ENCODE results near the gene VPS11. TPM values are rescaled to one million over a fixed set of nuclear protein-coding genes. Genes with fewer than 3 reads are reported as not detected.

The VPS11 gene
- total RNA-seq, 4 donors from 2014 or later, result 25.8 to 54.9 (median 37.1) TPM

- Histone ChIP-seq H3K9me3 (no peaks in the 10 kb centered on the region), H3K4me3 (peak overlapping the region; percentile 78 to 99 (median 92)), H3K27me3 (no peaks in the 10 kb centered on the region), H3K36me3 (peaks cover 0 to 36% (median 10%) of the 10 kb centered on the region in 3 donors), H3K4me1 (peaks cover 0 to 47% (median 24%) of the 10 kb centered on the region in 4 donors), H3K27ac (peak overlapping the region in 3 of 4 donors; percentile 89 to 91 (median 90))
- DNase-seq (ENCODE audit: low spot score in 2 of 2), result no peak
- TF ChIP-seq EP300 (IDR thresholded peaks at IDR 0.05) (no peak), POLR2A (IDR thresholded peaks at IDR 0.05) (no peak), CTCF (IDR thresholded peaks at IDR 0.05) (no peak)
- WGBS, 2 donors, result 24 to 26% methylated on average over 5 to 8 of the region's 8 CpGs
Measured at GRCh38 chr11:119108146-119108856, 40.7 kb downstream of the VPS11 start.

- H3K27ac ChIP-seq, result peak overlapping the region in 3 of 4 donors; percentile 42 to 91 (median 89)
- TF ChIP-seq CTCF (IDR thresholded peaks at IDR 0.05) (no peak), EP300 (IDR thresholded peaks at IDR 0.05) (no peak), POLR2A (IDR thresholded peaks at IDR 0.05) (no peak)
- H3K4me3 ChIP-seq, result peak overlapping the region in 2 of 4 donors; percentile 94 to 99
- H3K27me3 ChIP-seq, result no peaks in the 10 kb centered on the region
- DNase-seq (ENCODE audit: low spot score in 2 of 2), result no peak
- no peaks in the 10 kb centered on the region for H3K9me3 ChIP-seq
- H3K36me3 ChIP-seq, result peaks cover 0 to 42% (median 11%) of the 10 kb centered on the region in 3 donors
- H3K4me1 ChIP-seq, result peaks cover 0 to 42% (median 22%) of the 10 kb centered on the region in 4 donors
- WGBS, 2 donors, result 83 to 90% methylated on average over 2 of the region's 2 CpGs
Measured at GRCh38 chr11:119108857-119109221, 41.2 kb downstream of the VPS11 start.

GRCh38 chr11:119109843-119110242, 42.2 kb downstream of the VPS11 start:
- H3K9me3 ChIP-seq, result no peaks in the 10 kb centered on the region
- no peak for DNase-seq (ENCODE audit: low spot score in 2 of 2)
- H3K4me3 ChIP-seq, result no peak overlapping the region
- peaks cover 2 to 51% (median 15%) of the 10 kb centered on the region in 3 donors for H3K36me3 ChIP-seq
- no peaks in the 10 kb centered on the region for H3K27me3 ChIP-seq
- H3K27ac ChIP-seq, result no peak overlapping the region
- H3K4me1 ChIP-seq, result peaks cover 0 to 38% (median 22%) of the 10 kb centered on the region in 4 donors
- WGBS, 2 donors, result 83% methylated on average over 3 of the region's 3 CpGs
- TF ChIP-seq EP300 (IDR thresholded peaks at IDR 0.05), result no peak
- no peak for TF ChIP-seq CTCF (IDR thresholded peaks at IDR 0.05)
- TF ChIP-seq POLR2A (IDR thresholded peaks at IDR 0.05), result no peak

- no peaks in the 10 kb centered on the region for H3K27me3 ChIP-seq
- H3K36me3 ChIP-seq, result peaks cover 2 to 56% (median 15%) of the 10 kb centered on the region in 3 donors
- H3K4me1 ChIP-seq, result peaks cover 0 to 38% (median 22%) of the 10 kb centered on the region in 4 donors
- H3K4me3 ChIP-seq, result no peak overlapping the region
- DNase-seq (ENCODE audit: low spot score in 2 of 2), result no peak
- TF ChIP-seq CTCF (IDR thresholded peaks at IDR 0.05) (no peak), EP300 (IDR thresholded peaks at IDR 0.05) (no peak), POLR2A (IDR thresholded peaks at IDR 0.05) (no peak)
- no peaks in the 10 kb centered on the region for H3K9me3 ChIP-seq
- no peak overlapping the region for H3K27ac ChIP-seq
- WGBS, 2 donors, result 74 to 81% methylated on average over 10 of the region's 10 CpGs
Measured at GRCh38 chr11:119110439-119110838, 42.8 kb downstream of the VPS11 start.

GRCh38 chr11:119111361-119111925, 43.8 kb downstream of the VPS11 start:
- Histone ChIP-seq H3K4me3 (no peak overlapping the region), H3K4me1 (peaks cover 0 to 32% (median 20%) of the 10 kb centered on the region in 4 donors), H3K27ac (no peak overlapping the region), H3K36me3 (peaks cover 2 to 66% (median 15%) of the 10 kb centered on the region in 3 donors), H3K9me3 (no peaks in the 10 kb centered on the region), H3K27me3 (no peaks in the 10 kb centered on the region)
- TF ChIP-seq POLR2A (IDR thresholded peaks at IDR 0.05) (no peak), CTCF (IDR thresholded peaks at IDR 0.05) (no peak), EP300 (IDR thresholded peaks at IDR 0.05) (no peak)
- WGBS, 2 donors, result 93 to 94% methylated on average over 7 to 11 of the region's 11 CpGs
- DNase-seq (ENCODE audit: low spot score in 2 of 2), result no peak
